Ishikawa (cell line): ENCODE results near the gene LAMB4.

Experiments used
- CEBPB ChIP-seq: IDR thresholded peaks from 2 replicates; pipeline ENCODE4 v1.6.1; 2012
- CREB1 ChIP-seq: IDR thresholded peaks from 2 replicates; pipeline ENCODE4 v1.6.1; 2012; ENCODE audit warnings: low read depth
- EGR1 ChIP-seq: IDR thresholded peaks from 2 replicates; pipeline ENCODE4 v1.6.1; 2012
- EP300 ChIP-seq: IDR thresholded peaks from 2 replicates; pipeline ENCODE4 v1.6.1; 2012; ENCODE audit warnings: borderline replicate concordance
- NFIC ChIP-seq: IDR thresholded peaks from 2 replicates; pipeline ENCODE4 v1.6.1; 2012
- RAD21 ChIP-seq: IDR thresholded peaks from 2 replicates; pipeline ENCODE4 v1.6.1; 2012; ENCODE audit warnings: low read depth
- TAF1 ChIP-seq: IDR thresholded peaks from 2 replicates; pipeline ENCODE4 v1.6.1; 2012; ENCODE audit warnings: low read depth, mild to moderate bottlenecking
- TEAD4 ChIP-seq: IDR thresholded peaks from 2 replicates; pipeline ENCODE4 v1.6.1; 2012
- ZBTB7A ChIP-seq: IDR thresholded peaks from 2 replicates; pipeline ENCODE4 v1.6.1; 2012; ENCODE audit warnings: low read depth
- TF ChIP-seq, protein P1 (sequence below): IDR thresholded peaks from 2 replicates; pipeline ENCODE4 v1.6.1; 2012; ENCODE audit warnings: low read depth, mild to moderate bottlenecking
- TF ChIP-seq, protein P2 (sequence below): IDR thresholded peaks from 2 replicates; pipeline ENCODE4 v1.6.1; 2012

DNA sequence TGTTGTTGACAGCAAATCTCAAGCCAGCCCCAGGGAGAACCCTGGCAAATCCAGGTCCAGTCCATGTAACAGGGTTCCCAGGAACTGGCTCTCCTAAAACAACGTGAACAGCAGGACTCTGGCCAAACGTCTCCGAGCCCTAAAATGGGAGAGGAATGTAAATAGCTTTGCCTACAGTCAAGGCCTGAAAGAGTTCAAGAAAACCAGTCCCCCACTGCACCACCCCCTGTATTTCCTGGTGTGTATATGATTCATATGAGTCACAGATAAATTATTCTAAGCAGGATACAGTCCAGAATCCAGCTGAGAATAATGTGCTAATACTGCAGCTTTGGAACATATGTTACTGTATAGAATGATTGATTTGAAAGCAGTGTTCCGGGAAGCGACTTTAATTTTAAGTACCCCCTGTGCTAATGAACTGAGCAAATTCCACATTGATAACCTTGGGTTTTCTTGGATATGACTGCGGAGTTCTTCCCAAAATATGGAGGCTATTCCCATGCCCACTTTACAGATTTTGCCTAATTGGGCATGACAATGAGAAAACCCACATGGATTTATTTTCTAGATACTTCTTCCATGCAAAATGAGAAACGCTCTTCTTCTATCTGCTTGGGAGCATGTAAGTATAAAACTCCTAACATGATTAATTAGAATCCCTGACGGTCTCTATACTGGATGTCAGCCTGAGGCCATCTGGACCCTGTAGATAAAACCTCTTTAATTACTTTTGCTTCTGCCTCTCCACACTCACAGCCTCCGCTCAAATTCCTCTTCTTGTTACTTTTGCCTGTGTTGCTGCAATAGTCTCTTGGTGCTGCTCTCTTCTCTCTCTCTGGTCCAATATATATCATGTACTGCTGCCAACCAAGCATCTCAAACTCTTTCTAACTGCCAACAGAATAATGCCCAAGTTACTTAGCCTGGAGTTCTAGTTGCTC, 50.2 kb downstream of the LAMB4 start:
- peak; percentile 58; the same call in 1 of the 2 replicates for TF ChIP-seq NFIC
- peak; percentile 42; the same call in 1 of the 2 replicates for TF ChIP-seq EP300
- 0 out of 2 replicates have a peak, but pooled peaks have one; percentile 19 for TF ChIP-seq TEAD4
- no peak for TF ChIP-seq ZBTB7A
- no peak for TF ChIP-seq TAF1
- TF ChIP-seq CREB1 = no peak
- TF ChIP-seq, protein P1, sequence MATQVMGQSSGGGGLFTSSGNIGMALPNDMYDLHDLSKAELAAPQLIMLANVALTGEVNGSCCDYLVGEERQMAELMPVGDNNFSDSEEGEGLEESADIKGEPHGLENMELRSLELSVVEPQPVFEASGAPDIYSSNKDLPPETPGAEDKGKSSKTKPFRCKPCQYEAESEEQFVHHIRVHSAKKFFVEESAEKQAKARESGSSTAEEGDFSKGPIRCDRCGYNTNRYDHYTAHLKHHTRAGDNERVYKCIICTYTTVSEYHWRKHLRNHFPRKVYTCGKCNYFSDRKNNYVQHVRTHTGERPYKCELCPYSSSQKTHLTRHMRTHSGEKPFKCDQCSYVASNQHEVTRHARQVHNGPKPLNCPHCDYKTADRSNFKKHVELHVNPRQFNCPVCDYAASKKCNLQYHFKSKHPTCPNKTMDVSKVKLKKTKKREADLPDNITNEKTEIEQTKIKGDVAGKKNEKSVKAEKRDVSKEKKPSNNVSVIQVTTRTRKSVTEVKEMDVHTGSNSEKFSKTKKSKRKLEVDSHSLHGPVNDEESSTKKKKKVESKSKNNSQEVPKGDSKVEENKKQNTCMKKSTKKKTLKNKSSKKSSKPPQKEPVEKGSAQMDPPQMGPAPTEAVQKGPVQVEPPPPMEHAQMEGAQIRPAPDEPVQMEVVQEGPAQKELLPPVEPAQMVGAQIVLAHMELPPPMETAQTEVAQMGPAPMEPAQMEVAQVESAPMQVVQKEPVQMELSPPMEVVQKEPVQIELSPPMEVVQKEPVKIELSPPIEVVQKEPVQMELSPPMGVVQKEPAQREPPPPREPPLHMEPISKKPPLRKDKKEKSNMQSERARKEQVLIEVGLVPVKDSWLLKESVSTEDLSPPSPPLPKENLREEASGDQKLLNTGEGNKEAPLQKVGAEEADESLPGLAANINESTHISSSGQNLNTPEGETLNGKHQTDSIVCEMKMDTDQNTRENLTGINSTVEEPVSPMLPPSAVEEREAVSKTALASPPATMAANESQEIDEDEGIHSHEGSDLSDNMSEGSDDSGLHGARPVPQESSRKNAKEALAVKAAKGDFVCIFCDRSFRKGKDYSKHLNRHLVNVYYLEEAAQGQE = no peak
- TF ChIP-seq RAD21 = no peak
- TF ChIP-seq EGR1 = no peak
- TF ChIP-seq, protein P2, sequence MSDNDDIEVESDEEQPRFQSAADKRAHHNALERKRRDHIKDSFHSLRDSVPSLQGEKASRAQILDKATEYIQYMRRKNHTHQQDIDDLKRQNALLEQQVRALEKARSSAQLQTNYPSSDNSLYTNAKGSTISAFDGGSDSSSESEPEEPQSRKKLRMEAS = no peak
- no peak for TF ChIP-seq CEBPB
